HFFc6 (cell line): ENCODE measurements around the gene SRGAP1. TPM values are rescaled to one million over a fixed set of nuclear protein-coding genes. Genes with fewer than 3 reads are reported as not detected.

Experiments used
- DNase-seq: peaks from one replicate; pipeline ENCODE4 v3.0.0-alpha.2; 2018
- H3K27ac Mint-ChIP-seq: 2 replicates; pipeline ENCODE4 v1.8.0; 2020; ENCODE audit warnings: mild to moderate bottlenecking, mixed read lengths
- H3K27me3 Mint-ChIP-seq: 2 replicates; pipeline ENCODE4 v1.8.0; 2021; ENCODE audit warnings: mild to moderate bottlenecking, moderate library complexity, mixed read lengths; ENCODE audit not compliant: insufficient read depth
- H3K36me3 Mint-ChIP-seq: 2 replicates; pipeline ENCODE4 v1.8.0; 2021; ENCODE audit warnings: low read depth, mixed read lengths
- H3K4me1 Mint-ChIP-seq: 2 replicates; pipeline ENCODE4 v1.8.0; 2020; ENCODE audit warnings: low read depth, mixed read lengths
- H3K4me3 Mint-ChIP-seq: 2 replicates; pipeline ENCODE4 v1.8.0; 2020; ENCODE audit warnings: mild to moderate bottlenecking, moderate library complexity, mixed read lengths
- H3K9me3 Mint-ChIP-seq: 2 replicates; pipeline ENCODE4 v1.8.0; 2020; ENCODE audit warnings: mild to moderate bottlenecking, mixed read lengths
- CTCF ChIP-seq: fragments of 200-600 bp; sonication (generic); IDR thresholded peaks from 2 replicates; pipeline ENCODE4 v1.5.0; 2021; ENCODE audit warnings: antibody characterized with exemption, mild to moderate bottlenecking
- total RNA-seq, 6 experiments: library from RNA; stranded (reverse); fragmentation: NEBNext Ultra II Directional; extraction: Animal tissue kit (Norgen Biotek cat#: 25700); gene quantifications; 2 replicates in 1 of 6; 3 replicates in 5 of 6; pipeline ENCODE4 v1.2.3, GENCODE V29; 2021

The SRGAP1 gene
- total RNA-seq, 6 experiments from 2014 or later = 35.7 to 45.8 (median 40.9) TPM

- Mint-ChIP-seq H3K4me1 (no peaks in the 10 kb centered on the region), H3K27me3 (no peaks in the 10 kb centered on the region), H3K9me3 (peaks cover 6% of the 10 kb centered on the region), H3K36me3 (peaks cover 7% of the 10 kb centered on the region), H3K27ac (no peak overlapping the region), H3K4me3 (no peak overlapping the region)
- DNase-seq = no peak
- no peak for TF ChIP-seq CTCF
Observed at GRCh38 chr12:63814146-63814772, 30.2 kb upstream of the SRGAP1 start.

DNA sequence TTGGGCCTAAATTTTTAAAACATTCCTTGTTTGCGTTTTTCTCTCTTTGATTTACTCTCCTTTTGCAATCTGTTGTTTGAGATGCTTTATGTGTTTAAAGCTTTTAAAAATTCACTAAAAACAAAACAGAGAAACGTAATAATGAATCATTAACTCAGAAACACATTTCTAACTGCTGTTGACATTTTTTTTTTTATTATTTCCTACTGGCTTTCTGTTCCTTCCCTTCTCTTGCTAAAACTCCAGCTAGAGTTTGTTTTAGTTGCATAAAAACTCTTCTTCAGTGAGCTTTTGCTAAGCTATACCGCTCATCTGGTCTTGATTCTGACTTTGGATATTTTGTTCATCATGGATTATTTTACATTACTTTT is 29.0 kb upstream of the SRGAP1 start:
- Mint-ChIP-seq H3K27ac (no peak overlapping the region), H3K36me3 (peaks cover 13% of the 10 kb centered on the region), H3K4me3 (no peak overlapping the region), H3K27me3 (no peaks in the 10 kb centered on the region), H3K4me1 (no peaks in the 10 kb centered on the region), H3K9me3 (peaks cover 6% of the 10 kb centered on the region)
- no peak for TF ChIP-seq CTCF
- DNase-seq = no peak

GRCh38 chr12:63816031-63816430 is 28.5 kb upstream of the SRGAP1 start:
- no peak overlapping the region for H3K27ac Mint-ChIP-seq
- peaks cover 1% of the 10 kb centered on the region; the same call in 1 of the 2 replicates for H3K4me1 Mint-ChIP-seq
- no peak overlapping the region for H3K4me3 Mint-ChIP-seq
- peaks cover 6% of the 10 kb centered on the region for H3K9me3 Mint-ChIP-seq
- H3K36me3 Mint-ChIP-seq = peaks cover 13% of the 10 kb centered on the region
- TF ChIP-seq CTCF = no peak
- H3K27me3 Mint-ChIP-seq = no peaks in the 10 kb centered on the region
- DNase-seq = no peak

- no peak overlapping the region for H3K27ac Mint-ChIP-seq
- no peak for DNase-seq
- peaks cover 26% of the 10 kb centered on the region for H3K36me3 Mint-ChIP-seq
- peaks cover 6% of the 10 kb centered on the region for H3K9me3 Mint-ChIP-seq
- no peak overlapping the region for H3K4me3 Mint-ChIP-seq
- TF ChIP-seq CTCF = no peak
- H3K27me3 Mint-ChIP-seq = no peaks in the 10 kb centered on the region; the same call in 1 of the 2 replicates
- H3K4me1 Mint-ChIP-seq = peaks cover 31% of the 10 kb centered on the region
Observed at GRCh38 chr12:63820427-63820826, 24.1 kb upstream of the SRGAP1 start.

DNA sequence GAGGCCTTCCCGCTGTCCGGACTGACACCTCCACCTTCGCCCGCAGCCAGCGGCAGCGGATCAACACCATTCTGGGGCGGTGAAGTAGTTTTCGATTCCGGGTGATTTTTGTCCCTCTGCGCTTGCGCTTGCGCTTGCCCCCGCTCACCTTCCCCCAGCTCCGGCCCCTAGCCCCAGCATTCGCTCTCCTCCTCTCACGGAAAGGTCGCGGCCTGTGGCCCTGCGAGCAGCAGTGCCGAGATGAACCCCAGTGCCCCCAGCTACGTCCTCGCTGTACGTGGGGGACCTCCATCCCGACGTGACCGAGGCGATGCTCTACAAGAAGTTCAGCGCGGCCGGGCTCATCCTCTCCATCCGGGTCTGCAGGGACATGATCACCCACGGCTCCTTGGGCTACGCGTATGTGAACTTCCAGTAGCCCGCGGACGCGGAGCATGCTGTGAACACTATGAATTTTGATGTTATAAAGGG is 22.7 kb upstream of the SRGAP1 start:
- Mint-ChIP-seq H3K27ac (peak overlapping the region; percentile 94), H3K9me3 (peaks cover 6% of the 10 kb centered on the region), H3K36me3 (peaks cover 26% of the 10 kb centered on the region), H3K4me3 (peak overlapping the region; percentile 93), H3K4me1 (peaks cover 31% of the 10 kb centered on the region), H3K27me3 (no peaks in the 10 kb centered on the region; the same call in 1 of the 2 replicates)
- DNase-seq = peak; percentile 38
- no peak for TF ChIP-seq CTCF
